Stomach smooth muscle (tissue), 2 donors: ENCODE data around the gene IGHMBP2.
"Not testable (repeated sequence)": the region's sequence is repeated elsewhere in the genome, so short reads cannot be mapped to it uniquely, and the experiment has no call there.

Experiments used
- H3K27ac ChIP-seq: one replicate; pipeline ENCODE4 v1.7.0; 2013; ENCODE audit warnings: mild to moderate bottlenecking, low read length, inconsistent platforms
- H3K27me3 ChIP-seq, 2 donors: one replicate each; pipeline ENCODE4 v1.7.0; 2013; ENCODE audit warnings: low read length in 2 of 2; ENCODE audit not compliant: insufficient read depth in 2 of 2, control insufficient read depth in 1 of 2
- H3K36me3 ChIP-seq, 2 donors: one replicate each; pipeline ENCODE4 v1.7.0; 2013; ENCODE audit warnings: low read length in 2 of 2; ENCODE audit not compliant: control insufficient read depth in 2 of 2, insufficient read depth in 2 of 2
- H3K4me1 ChIP-seq: one replicate; pipeline ENCODE4 v1.7.0; 2013; ENCODE audit warnings: low read length; ENCODE audit not compliant: control insufficient read depth, insufficient read depth
- H3K4me3 ChIP-seq, 2 donors: one replicate each; pipeline ENCODE4 v1.7.0; 2013; ENCODE audit warnings: low read length in 2 of 2
- H3K9ac ChIP-seq, 2 donors: one replicate each; pipeline ENCODE4 v1.7.0; 2013; ENCODE audit warnings: low read length in 2 of 2, mild to moderate bottlenecking in 1 of 2
- H3K9me3 ChIP-seq, 2 donors: one replicate each; pipeline ENCODE4 v1.7.0; 2013; ENCODE audit warnings: low read length in 2 of 2; ENCODE audit not compliant: control insufficient read depth in 2 of 2
- donor health status: healthy.
- donor health status: Pancreatic carcinoma.

Gene IGHMBP2

GRCh38 chr11:68903288-68904247 lies at the start of gene IGHMBP2, which contains the start of gene MRPL21:
Gene IGHMBP2, plus strand, starts transcription at chr11:68903891. Its CDS starts 62 bp downstream, at chr11:68903953.
Gene MRPL21, minus strand, starts transcription at chr11:68903832. Its CDS starts 22 bp downstream, at chr11:68903810.
- Histone ChIP-seq H3K36me3 (peaks cover 26% of the 10 kb centered on the region in 2 donors), H3K4me3 (peak within 1 kb of the TSS; percentile 81 to 100), H3K9ac (peak within 1 kb of the TSS; percentile 61 to 95), H3K27ac (peak within 1 kb of the TSS; percentile 84), H3K4me1 (peaks cover 19% of the 10 kb centered on the region), H3K27me3 (no peaks in the 10 kb centered on the region), H3K9me3 (no peaks in the 10 kb centered on the region)

GRCh38 chr11:68854273-68854958 lies 49.3 kb upstream of the IGHMBP2 start:
- H3K4me1 ChIP-seq = peaks cover 17% of the 10 kb centered on the region
- H3K27ac ChIP-seq = no peak overlapping the region
- no peak overlapping the region for H3K9ac ChIP-seq
- no peaks in the 10 kb centered on the region for H3K36me3 ChIP-seq
- H3K9me3 ChIP-seq = no peaks in the 10 kb centered on the region
- H3K27me3 ChIP-seq = peaks cover 11 to 13% of the 10 kb centered on the region in 2 donors
- peak overlapping the region; percentile 46 to 73 for H3K4me3 ChIP-seq

- no peaks in the 10 kb centered on the region for H3K36me3 ChIP-seq
- H3K9me3 ChIP-seq = no peaks in the 10 kb centered on the region
- H3K27me3 ChIP-seq = peaks cover 11 to 13% of the 10 kb centered on the region in 2 donors
- H3K9ac ChIP-seq = peak overlapping the region in 1 of 2 donors; percentile 51
- peak overlapping the region; percentile 46 to 73 for H3K4me3 ChIP-seq
- H3K4me1 ChIP-seq = peaks cover 17% of the 10 kb centered on the region
- no peak overlapping the region for H3K27ac ChIP-seq
Measured at GRCh38 chr11:68855205-68855981, 48.3 kb upstream of the IGHMBP2 start.

- H3K9ac ChIP-seq, H3K36me3 ChIP-seq, H3K4me3 ChIP-seq, H3K27ac ChIP-seq, H3K9me3 ChIP-seq: not testable (repeated sequence)
- peaks cover 17% of the 10 kb centered on the region for H3K4me1 ChIP-seq
- peaks cover 11 to 13% of the 10 kb centered on the region in 2 donors for H3K27me3 ChIP-seq
Measured at GRCh38 chr11:68856425-68857030, 47.2 kb upstream of the IGHMBP2 start.

- Histone ChIP-seq H3K36me3 (no peaks in the 10 kb centered on the region), H3K9ac (no peak overlapping the region), H3K9me3 (no peaks in the 10 kb centered on the region), H3K27me3 (peaks cover 11 to 13% of the 10 kb centered on the region in 2 donors), H3K27ac (no peak overlapping the region), H3K4me1 (peaks cover 17% of the 10 kb centered on the region), H3K4me3 (no peak overlapping the region)
Measured at GRCh38 chr11:68857037-68857586, 46.6 kb upstream of the IGHMBP2 start.

- H3K9me3 ChIP-seq = no peaks in the 10 kb centered on the region
- peaks cover 15% of the 10 kb centered on the region for H3K4me1 ChIP-seq
- no peak overlapping the region for H3K27ac ChIP-seq
- no peaks in the 10 kb centered on the region for H3K36me3 ChIP-seq
- peaks cover 3 to 6% of the 10 kb centered on the region in 2 donors for H3K27me3 ChIP-seq
- no peak overlapping the region for H3K4me3 ChIP-seq
- no peak overlapping the region for H3K9ac ChIP-seq
Measured at GRCh38 chr11:68859123-68859522, 44.6 kb upstream of the IGHMBP2 start.

- Histone ChIP-seq H3K9me3 (no peaks in the 10 kb centered on the region), H3K9ac (no peak overlapping the region), H3K4me3 (no peak overlapping the region), H3K4me1 (no peaks in the 10 kb centered on the region), H3K27me3 (no peaks in the 10 kb centered on the region), H3K27ac (no peak overlapping the region), H3K36me3 (no peaks in the 10 kb centered on the region)
Measured at GRCh38 chr11:68862421-68862820, 41.3 kb upstream of the IGHMBP2 start.

GRCh38 chr11:68863553-68864265 lies 40.0 kb upstream of the IGHMBP2 start:
- H3K9me3 ChIP-seq = no peaks in the 10 kb centered on the region
- no peak overlapping the region for H3K27ac ChIP-seq
- no peak overlapping the region for H3K9ac ChIP-seq
- no peaks in the 10 kb centered on the region for H3K36me3 ChIP-seq
- no peak overlapping the region for H3K4me3 ChIP-seq
- H3K4me1 ChIP-seq = no peaks in the 10 kb centered on the region
- no peaks in the 10 kb centered on the region for H3K27me3 ChIP-seq

- Histone ChIP-seq H3K9me3 (no peaks in the 10 kb centered on the region), H3K4me1 (no peaks in the 10 kb centered on the region), H3K4me3 (no peak overlapping the region), H3K9ac (no peak overlapping the region), H3K36me3 (no peaks in the 10 kb centered on the region), H3K27ac (no peak overlapping the region), H3K27me3 (no peaks in the 10 kb centered on the region)
Measured at GRCh38 chr11:68865241-68865640, 38.5 kb upstream of the IGHMBP2 start.
